ENCODE results near the gene PTRH1.

Gene PTRH1

DNA sequence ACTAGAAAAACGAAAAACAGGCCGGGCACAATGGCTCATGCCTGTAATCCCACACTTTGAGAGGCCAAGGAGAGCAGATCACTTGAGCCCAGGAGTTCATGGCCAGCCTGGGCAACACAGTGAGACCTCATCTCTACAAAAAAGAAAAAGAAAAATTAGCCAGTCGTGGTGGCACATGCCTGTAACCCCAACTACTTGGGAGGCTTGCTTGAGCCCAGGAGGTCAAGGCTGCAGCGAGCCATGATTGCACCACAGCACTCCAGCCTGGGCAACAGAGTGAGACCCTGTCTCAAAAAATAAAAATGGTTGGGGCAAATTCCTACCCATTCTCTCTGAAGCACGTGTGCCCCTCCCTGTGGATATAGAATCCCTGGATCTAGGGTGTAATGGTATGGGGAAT, 17.1 kb downstream of the PTRH1 start:
- H3K4me1 ChIP-seq (ENCODE audit: control insufficient read depth in 1 of 2, insufficient read depth in 1 of 2, low read depth in 1 of 2, low read length in 1 of 2), result peaks cover 0 to 7% of the 10 kb centered on the region in 2 experiments
- H3K27me3 ChIP-seq, result peaks cover 9% of the 10 kb centered on the region
- TF ChIP-seq, protein P1, sequence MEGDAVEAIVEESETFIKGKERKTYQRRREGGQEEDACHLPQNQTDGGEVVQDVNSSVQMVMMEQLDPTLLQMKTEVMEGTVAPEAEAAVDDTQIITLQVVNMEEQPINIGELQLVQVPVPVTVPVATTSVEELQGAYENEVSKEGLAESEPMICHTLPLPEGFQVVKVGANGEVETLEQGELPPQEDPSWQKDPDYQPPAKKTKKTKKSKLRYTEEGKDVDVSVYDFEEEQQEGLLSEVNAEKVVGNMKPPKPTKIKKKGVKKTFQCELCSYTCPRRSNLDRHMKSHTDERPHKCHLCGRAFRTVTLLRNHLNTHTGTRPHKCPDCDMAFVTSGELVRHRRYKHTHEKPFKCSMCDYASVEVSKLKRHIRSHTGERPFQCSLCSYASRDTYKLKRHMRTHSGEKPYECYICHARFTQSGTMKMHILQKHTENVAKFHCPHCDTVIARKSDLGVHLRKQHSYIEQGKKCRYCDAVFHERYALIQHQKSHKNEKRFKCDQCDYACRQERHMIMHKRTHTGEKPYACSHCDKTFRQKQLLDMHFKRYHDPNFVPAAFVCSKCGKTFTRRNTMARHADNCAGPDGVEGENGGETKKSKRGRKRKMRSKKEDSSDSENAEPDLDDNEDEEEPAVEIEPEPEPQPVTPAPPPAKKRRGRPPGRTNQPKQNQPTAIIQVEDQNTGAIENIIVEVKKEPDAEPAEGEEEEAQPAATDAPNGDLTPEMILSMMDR (IDR thresholded peaks at IDR 0.05), result no peak
- H3K4me3 ChIP-seq (ENCODE audit: low read depth in 1 of 2, low read length in 1 of 2), result no peak overlapping the region
- H3K9me3 ChIP-seq, result no peaks in the 10 kb centered on the region
- no peak overlapping the region for H3K27ac ChIP-seq
- no peaks in the 10 kb centered on the region for H3K36me3 ChIP-seq

DNA sequence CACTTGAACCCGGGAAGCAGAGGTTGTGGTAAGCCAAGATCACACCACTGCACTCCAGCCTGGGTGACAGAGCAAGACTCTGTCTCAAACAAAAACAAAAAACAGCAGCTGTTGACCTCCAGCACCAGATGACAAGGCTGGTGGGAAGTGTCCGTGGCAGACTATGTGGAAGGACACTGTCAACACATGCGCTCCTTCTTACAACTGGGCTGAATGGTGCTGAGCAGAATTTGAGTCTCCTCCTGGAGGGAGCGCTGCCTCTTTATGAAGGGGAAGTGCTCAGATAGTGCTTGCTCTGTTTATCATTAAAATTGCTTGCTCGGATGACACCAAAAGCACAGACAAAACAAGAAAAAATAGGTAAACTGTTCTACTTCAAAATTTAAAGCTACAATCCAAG, 17.9 kb downstream of the PTRH1 start:
- H3K27me3 ChIP-seq, result peaks cover 9% of the 10 kb centered on the region
- peaks cover 0 to 7% of the 10 kb centered on the region in 2 experiments for H3K4me1 ChIP-seq (ENCODE audit: control insufficient read depth in 1 of 2, insufficient read depth in 1 of 2, low read depth in 1 of 2, low read length in 1 of 2)
- TF ChIP-seq, protein P1 (IDR thresholded peaks at IDR 0.05), result no peak
- no peak overlapping the region for H3K4me3 ChIP-seq (ENCODE audit: low read depth in 1 of 2, low read length in 1 of 2)
- H3K27ac ChIP-seq, result no peak overlapping the region
- no peaks in the 10 kb centered on the region for H3K36me3 ChIP-seq
- H3K9me3 ChIP-seq, result no peaks in the 10 kb centered on the region

GRCh38 chr9:127694890-127695720, 20.4 kb downstream of the PTRH1 start:
- TF ChIP-seq, protein P1 (IDR thresholded peaks at IDR 0.05), result no peak
- Histone ChIP-seq H3K27me3 (peaks cover 9% of the 10 kb centered on the region), H3K4me3 (ENCODE audit: low read depth in 1 of 2, low read length in 1 of 2) (no peak overlapping the region), H3K9me3 (no peaks in the 10 kb centered on the region), H3K27ac (no peak overlapping the region), H3K4me1 (ENCODE audit: control insufficient read depth in 1 of 2, insufficient read depth in 1 of 2, low read depth in 1 of 2, low read length in 1 of 2) (peaks cover 0 to 7% of the 10 kb centered on the region in 2 experiments), H3K36me3 (no peaks in the 10 kb centered on the region)

- Histone ChIP-seq H3K27me3 (no peaks in the 10 kb centered on the region), H3K4me1 (ENCODE audit: control insufficient read depth in 1 of 2, insufficient read depth in 1 of 2, low read depth in 1 of 2, low read length in 1 of 2) (no peaks in the 10 kb centered on the region), H3K9me3 (no peaks in the 10 kb centered on the region), H3K36me3 (no peaks in the 10 kb centered on the region), H3K27ac (no peak overlapping the region), H3K4me3 (ENCODE audit: low read depth in 1 of 2, low read length in 1 of 2) (no peak overlapping the region)
- TF ChIP-seq, protein P1 (IDR thresholded peaks at IDR 0.05), result no peak
Measured at GRCh38 chr9:127693697-127694096, 21.8 kb downstream of the PTRH1 start.

DNA sequence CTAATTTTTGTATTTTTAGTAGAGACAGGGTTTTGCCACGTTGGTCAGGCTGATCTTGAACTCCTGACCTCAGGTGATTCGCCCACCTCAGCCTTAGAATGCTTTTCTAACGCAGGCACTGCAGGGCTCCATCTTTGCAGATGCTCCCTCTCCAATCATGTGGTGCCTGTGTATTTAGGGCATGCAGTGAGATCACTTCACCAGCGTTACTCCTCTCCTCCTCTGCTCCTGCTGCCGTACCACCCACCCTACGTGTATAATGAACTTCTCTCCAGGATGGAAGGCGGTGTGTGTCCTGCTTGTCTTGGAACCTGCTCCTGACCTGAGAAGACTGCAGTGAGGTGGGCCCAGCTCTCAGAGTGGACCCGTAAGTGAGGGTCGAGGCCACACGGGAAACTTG, 22.3 kb downstream of the PTRH1 start:
- Histone ChIP-seq H3K36me3 (no peaks in the 10 kb centered on the region), H3K9me3 (no peaks in the 10 kb centered on the region), H3K4me3 (ENCODE audit: low read depth in 1 of 2, low read length in 1 of 2) (no peak overlapping the region)

More for the DNA sequence above, 22.3 kb downstream of the PTRH1 start:
- H3K4me1 ChIP-seq (ENCODE audit: control insufficient read depth in 1 of 2, insufficient read depth in 1 of 2, low read depth in 1 of 2, low read length in 1 of 2), result no peaks in the 10 kb centered on the region
- TF ChIP-seq, protein P1 (IDR thresholded peaks at IDR 0.05), result no peak
- H3K27ac ChIP-seq, result no peak overlapping the region
- H3K27me3 ChIP-seq, result no peaks in the 10 kb centered on the region

Measured in neutrophil (primary cell).